ENCODE measurements around the gene ZBTB20.

Gene ZBTB20

DNA sequence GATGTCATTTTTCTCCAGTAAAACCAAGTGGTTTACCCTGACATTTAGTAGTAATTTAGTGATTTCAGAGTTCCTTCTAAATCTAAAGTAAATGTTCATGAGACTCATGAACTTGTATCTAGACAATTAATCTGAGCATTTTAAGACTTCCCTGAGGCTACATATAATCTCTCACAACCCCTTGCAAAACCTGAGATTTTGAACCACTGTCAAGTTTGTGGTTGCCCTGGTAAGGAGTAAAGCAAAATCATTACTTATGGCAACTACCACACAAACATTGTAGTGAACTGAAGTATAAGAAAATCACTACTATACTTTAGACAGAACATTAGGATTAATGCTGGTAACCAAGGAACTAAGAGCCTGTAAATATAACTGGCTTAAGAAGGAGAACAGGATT, 483.1 kb downstream of the ZBTB20 start:
- no peak for DNase-seq

DNA sequence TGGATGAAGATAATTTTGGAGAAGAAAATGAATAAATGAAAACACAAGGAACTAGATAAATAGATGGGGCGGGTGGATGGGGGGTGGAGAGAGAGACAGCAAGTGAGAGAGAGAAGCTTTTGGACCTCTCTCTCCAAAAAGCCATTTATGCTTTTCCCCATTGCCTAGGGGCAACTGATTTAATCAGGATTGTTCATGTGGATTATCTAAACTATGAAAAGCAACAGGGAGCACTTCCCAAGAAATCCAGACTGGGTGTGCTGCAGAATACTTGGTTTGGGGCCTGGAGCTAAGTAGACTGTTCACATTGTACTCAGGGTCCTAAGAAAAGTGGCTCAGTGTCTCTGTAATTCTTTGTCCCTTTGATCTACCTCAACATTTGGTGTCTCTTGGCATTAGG, 486.3 kb downstream of the ZBTB20 start:
- no peak for DNase-seq

DNA sequence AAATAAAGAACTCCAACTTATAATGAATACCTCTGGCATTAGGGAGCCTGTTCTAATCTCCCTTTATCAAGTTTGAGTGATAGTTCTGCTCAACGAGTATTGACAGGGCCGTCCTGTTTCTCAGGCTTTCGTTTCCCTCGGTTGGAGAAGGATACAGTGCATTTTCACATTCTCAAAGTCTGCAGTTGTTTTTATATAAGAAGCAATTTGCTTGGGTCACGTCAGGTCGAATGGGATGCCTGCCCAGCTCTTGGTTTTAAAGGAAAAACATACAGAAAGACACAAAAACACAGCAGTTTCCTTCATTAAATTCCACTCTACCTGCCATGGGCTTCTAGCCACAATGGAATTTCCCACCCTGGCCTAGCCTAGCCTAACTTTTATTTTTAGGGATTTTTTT, 487.0 kb downstream of the ZBTB20 start:
- DNase-seq = no peak

DNA sequence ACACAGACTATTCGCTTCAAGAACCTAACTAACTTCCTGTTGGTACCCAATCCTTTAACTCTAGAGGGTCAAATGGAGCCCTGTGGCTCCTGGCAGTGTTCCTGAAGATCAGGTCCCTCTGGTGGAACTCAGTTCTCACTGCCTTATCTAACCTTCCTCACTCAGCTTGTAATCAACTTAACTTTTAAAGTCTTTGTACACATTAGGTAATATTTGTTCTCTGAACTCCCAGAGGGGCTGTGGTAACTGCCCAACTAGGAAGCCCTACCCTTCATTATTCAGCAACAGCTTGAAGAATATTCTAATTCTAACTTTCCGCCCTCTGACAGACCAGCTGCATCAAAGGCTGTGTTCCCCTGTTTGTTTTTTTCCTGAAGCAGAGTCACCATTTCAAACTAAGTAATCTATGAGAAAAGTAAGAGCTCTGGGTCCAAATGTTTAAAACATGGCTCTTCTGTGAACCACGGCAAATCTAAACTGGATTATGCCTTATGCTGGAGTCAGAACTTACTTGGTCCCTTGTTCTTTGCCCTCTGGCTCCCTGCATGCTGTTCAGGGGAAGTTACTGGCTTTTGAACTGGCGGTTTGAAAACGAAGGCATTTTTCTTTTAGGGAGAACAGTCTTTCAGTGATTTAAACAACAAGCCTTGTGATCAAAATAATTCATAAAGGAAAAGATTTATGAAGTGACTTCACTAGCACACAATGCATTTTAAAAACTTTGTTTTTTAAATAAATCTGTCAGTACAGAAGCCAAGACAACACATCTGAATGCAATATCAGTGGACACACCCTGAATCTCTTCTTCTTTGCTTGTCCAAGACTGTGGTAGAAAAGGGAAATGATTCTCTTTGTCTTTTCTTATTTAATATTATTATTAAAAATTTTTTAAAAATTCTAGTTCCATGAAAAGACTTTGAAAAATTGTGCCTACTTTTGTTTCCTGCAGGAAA, 487.7 kb downstream of the ZBTB20 start:
- DNase-seq = no peak

DNA sequence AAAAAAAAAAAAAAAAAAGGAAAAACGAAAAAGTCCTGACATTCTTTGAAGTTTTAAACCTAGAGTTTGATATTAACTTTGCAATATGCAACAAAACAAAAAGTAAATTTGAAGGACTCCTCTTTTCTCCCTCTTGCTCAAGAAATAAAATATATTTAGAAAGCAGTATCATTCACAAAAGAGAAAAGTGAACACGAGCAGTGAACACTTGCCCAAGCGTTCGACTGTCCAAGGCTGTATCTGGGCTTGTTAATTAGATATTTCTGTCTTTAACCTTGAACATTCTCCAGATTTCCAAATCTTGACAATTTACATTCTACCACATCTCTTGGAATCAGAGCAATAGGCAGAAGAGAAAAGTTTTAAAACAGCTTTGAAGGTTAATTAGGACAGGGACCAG, 495.5 kb downstream of the ZBTB20 start:
- no peak for DNase-seq

DNA sequence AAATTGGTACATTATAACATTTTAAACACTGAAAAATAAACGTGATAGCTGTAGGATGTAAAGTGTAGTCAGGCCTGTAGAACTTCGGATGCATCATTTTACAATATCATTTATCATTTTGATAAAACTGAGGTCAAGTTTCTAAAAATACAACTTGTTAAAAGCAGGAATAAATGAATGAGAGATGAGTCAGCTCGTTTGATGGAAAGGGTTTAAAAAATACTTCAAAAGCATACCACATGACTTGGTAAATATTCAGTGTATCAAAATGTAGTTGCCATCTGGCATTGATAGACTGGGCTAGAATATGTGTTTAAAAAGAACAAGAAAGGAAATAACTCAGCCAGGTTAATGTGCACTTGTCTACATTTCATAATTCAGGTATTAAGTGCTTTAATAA, 496.3 kb downstream of the ZBTB20 start:
- no peak for DNase-seq

DNA sequence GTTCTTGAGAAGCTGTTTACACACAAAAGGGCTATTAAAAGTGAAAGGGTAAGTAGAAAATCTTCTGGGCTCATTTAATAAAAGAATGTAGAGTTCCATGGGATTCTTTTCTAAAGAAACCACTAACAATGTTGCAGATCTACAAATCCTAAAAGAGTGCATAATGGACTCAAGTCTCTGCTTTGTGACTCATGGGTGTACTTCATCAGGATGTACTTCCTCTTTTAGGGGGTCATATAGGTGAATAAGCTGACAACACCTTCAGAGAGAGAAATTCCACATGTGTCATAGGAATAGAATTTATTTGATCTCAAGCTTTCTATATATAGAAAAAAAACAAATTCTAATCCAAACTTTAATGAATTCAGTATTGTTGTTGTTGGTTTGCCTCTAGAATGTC, 497.8 kb downstream of the ZBTB20 start:
- DNase-seq = no peak

DNA sequence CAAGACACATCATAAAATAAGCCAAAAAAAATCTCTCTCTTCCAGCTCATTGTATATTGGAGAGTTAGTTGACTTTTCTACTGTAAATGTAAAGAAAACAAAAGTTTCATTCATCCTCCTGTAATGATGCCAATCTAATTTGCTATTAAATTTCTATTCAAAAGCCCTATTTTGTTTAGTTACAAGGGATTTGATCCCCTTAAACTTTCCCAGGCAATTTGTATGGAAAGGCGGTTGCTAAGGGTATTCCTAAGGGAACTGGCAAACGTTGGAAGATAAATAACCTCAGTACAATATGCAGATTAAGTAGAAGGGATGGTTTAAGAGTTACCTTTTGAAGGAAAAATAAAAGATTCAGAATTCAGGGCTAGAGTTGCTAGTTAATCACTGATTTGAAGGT, 500.6 kb downstream of the ZBTB20 start:
- DNase-seq = no peak

DNA sequence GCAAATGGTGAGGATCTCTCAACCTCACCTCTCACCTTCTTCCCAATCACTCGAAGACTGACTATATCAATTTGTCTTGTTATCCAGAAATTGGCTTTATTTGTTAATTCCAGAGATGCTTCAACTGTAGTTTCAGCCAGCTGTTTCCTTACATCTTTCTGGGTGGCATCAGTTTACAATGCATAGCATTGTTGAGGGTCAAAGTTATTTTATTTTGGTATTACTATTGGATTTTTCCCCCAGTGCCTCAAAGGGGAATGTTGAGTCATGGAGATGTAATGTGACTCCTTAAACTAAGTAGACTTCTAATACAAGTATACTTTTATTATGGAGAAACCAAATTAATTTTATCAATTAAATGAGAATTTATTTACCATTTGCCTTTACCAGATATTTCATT, 501.7 kb downstream of the ZBTB20 start:
- DNase-seq = no peak

DNA sequence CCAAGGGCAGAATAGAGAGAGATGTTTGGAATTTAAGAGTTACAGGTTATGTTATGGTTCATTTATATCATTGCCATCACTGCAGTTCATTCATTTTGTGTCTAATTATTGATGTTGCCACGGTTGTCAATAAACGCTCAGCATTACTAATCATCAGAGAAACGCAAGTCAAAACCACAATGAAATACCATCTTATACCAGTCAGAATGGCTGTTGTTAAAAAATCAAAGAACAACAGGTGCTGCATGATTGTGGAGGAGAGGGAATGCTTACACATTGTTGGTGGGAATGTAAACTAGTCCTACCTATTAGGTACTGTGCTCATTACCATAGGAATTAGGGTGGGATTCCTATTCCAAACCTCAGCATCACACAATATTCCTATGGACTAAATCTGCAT, 502.7 kb downstream of the ZBTB20 start:
- DNase-seq = no peak

DNA sequence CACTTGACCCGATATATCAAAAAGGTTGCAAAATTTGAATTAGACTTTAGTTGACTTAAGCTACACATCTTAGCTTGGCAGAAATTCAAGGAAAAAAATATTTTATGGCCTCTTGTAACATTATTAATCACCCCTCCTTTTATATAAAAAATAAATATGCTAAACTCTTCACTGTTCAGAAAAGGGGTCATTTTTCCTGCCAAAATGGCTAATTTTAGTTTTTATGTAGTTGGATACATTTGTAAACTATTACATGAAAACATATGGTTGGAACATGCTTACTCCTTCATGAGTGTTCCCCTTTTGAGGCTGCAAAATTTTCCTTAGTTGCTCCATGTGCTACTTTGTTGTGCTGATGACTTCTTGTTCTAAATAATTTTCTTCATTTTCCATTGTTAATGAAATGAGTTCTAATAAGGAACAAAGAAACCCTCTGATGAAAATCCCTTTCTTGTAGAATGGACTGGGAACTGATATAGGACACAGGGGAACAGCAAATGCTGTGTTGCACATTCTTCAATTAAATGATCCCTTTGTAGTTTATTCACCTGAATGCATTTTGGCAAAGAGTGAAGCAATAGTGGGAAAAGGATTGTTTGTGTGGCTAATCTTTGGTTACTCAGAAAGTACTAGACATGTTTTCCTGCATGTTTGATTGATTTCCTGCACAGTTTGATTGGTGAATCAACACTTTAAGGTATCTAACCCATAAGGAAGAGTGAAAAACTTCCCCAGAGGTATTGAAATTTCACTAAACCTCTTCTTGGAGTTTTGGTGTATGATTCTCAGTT, 503.9 kb downstream of the ZBTB20 start:
- DNase-seq = no peak

DNA sequence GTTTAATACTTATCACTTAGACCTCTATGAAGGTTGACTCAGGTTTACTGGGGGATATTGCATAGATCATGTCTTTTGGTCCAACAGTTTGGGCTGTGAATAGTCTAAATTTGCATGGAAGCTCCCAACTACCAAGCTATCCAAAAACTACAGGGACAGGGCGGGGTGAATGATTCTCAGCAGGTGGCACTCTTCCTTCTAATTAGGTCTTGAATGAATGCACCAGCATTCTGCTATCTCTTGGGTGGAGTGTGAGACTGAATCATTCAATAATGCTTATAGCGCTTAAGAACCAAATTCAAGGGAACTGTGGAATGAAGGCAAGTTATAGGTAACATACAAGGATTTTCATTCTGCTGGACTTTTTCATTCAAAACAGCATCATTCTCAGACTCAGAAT, 507.0 kb downstream of the ZBTB20 start:
- DNase-seq = no peak

DNA sequence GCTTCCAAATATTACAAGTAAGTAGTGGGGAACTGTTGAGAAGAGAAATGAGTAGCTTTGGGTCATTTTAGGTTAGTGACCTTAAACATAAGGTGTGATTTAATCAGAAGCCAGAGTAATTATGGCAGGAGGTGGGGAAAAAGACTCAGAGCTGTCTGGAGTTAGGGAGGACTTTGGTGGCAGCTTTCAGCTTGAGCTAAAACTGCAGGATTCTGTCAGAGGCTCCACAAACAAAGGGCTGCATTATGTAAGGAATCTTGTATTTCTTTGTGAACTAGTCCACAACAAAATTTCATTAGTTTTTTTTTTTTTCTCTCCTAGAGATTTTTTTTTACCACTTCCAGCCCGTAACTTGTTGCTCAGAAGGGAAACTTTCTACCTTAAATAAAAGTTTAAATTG, 507.9 kb downstream of the ZBTB20 start:
- DNase-seq = no peak

DNA sequence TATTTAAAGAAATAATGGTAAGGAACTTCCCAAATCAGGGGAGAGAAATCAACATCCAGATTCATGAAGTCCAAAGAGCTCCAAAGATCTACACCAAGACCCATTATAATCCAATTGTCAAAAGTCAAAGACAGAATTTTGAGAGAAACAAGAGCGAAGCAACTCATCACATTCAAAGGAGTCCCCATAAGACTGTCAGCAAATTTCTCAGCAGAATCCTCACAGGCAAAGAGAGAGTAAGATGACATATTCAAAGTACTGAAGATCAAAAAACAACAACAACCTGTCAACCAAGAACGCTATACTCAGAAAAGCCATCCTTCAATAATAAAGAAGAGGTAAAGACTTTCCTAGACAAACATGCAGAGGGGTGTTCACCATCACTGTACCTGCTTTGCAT, 511.2 kb downstream of the ZBTB20 start:
- no peak for DNase-seq

DNA sequence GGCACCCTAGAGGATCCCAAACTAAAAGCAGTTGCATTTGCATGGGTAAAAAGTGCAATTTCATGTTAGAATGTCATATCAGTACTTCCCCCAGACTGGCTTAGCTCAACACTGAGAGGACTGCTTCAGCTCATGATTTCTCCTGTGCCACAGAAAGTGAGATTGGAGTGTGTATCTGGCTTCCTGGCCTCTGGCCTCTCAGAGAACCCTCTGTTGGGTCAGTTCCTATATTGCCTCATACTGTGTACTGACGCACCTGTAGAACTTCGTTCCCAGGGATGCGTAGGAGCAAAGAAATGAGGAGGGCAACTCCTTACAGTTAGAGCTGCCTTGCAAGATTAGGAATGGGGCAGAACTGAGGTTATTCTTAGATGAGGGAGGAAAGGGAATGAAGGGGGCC, 512.5 kb downstream of the ZBTB20 start:
- no peak for DNase-seq

DNA sequence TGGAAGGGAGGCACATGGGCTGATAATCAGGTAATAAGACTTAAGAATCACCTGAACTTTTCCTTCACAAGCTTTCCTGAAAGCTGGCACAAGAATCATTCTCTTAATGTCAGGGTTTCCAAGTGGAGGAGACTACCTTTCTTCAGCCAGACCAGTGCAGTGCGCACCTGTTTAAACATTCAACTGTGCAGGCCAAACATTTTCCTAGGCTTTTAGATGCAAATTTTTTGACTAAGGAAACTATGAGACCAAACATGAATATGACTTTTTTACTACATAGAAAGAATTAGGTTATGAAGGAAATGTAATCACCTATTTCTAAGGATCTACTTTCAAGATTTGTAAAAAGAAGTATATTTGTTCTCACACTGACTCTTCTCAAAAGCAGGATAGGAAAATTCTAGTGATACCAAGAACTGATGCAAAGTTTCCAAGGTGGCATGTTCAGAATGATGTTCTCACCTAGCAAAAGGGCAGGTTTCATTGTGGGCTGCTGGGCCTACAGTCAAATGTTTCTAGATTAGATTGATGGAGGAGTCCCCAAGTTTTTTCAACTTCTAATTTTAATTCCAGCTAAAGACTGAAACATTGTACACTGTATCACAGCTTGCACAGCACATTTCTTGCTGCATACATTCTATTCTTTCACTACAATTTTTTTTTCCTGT, 514.2 kb downstream of the ZBTB20 start:
- no peak for DNase-seq

DNA sequence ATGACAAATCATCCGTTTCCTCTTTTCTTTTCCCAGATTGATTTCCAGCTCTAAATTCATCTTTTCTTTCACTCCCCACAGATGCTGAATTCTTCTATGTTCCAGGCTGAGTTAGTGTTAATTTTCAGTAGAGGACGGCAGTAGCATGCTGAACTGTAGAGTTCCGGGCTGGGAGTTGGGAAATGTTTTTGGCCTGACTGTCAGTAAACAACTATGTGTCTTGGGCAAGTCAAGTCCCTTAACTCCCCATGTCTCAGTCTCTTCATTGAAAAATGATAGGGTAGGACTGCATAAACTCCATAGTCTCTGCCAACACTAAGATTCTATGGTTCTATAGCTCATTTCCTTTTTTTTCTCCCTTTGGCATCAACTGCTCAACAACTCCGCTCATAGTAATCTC, 519.3 kb downstream of the ZBTB20 start:
- no peak for DNase-seq

DNA sequence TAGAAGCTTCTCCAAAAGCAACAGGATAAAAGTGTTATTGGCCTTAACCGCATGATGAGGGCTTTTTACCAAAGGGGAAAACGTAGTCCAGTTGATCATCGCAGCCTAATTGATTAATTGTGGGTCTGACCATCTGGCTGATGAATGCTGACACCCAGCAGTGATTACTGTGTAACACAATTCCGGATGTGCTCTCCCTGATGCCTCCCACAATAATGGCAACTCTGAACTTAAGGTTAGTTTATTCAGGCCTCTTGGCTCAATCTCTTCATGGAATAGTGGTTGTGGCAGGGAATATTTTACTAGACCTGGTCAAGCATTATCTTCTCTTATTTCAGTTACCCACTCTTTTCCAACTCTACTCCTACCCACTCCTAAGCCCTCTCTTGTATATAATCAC, 520.3 kb downstream of the ZBTB20 start:
- DNase-seq = no peak

DNA sequence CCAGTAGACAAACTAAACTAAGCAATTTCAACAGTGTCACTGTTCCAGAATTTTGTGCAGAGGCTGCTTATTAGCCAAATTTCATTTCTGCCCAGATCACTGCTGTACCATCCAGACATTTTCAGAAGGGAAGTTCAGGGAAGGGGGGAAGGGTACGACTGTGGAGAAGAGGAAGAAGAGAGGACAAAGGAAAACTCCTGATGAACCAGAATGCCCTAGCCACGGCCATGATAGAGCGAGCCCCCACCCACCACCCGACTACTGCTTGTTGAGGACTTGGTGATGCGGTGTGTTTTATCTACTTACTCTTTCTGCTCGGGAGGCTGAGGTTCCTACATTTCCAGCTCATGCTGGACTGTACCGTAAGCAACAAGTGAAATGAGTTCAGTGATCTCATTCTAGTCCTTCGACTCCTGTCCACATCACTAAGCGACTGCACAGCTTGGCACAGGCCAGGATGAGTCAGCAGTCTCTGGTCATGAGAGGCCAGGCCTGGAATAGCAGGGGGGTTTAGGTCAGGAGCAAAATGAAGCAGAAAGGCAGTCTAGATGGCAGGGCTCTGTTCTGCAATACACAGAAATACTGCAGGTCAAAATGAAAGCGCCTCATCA, 522.4 kb downstream of the ZBTB20 start:
- DNase-seq = no peak

DNA sequence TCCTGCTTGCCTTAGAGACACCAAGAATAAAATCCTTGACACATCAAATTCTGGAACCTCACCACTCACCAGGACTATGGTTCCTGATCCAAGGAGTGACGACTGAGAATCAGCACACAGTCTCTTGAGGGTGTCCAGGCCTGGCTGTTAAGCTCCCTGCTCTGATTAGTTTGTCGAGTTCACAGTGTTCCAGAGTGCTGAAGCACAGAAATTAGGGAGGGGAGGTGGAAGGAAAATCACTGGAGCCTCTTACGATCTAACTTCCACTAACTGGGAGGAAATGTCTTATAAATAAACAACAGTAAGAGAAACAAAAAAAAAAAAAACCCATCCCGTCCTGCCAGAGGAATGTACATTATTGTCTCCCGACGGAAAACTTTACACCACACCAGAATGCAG, 523.0 kb downstream of the ZBTB20 start:
- DNase-seq = no peak

DNA sequence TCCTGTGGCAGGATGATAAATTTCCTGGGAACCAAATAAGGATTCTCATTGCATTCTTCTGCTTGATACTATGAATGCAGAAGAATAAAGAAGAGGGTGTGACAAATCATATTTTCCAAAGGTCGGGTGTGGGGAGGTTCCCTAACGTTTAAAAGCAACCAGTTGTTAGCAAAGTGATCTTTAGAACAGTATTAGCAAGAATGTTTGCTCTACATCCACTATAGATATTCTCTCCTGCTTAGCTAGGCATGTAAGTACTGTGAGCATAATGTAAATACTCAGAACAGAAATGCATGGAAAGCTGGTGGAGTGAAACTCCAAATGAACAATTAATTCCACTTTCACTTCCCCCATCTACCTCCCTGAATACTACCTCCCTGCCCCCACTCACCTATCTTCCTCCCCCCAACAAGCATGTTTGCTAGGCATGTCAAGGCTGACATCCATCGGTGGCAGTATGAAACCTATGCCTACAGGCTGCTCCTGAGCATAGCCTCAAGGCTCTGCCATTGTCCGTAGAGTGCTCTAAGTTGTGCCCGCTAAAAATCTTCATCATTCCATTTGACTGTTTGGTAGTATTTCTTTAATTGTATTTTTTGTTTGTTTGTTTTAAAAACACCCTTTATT, 523.6 kb downstream of the ZBTB20 start:
- no peak for DNase-seq

DNA sequence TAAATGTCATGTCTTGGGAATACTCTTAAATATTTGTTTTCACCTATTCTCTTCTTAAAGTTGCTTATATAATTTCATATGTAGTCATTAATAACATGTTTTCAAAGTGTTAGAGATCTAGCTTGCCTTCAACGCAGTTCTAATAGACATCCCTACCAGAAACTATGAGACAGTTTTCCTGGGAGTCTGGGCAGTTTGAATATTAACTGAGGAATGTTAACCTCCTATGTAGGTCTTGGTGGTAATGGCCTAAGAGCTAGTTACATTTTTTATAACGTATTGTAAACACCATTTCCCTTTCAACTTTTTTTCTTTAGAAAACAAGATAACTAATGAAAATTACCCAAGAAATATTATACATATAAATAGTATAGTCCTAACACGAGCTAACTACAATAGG, 525.1 kb downstream of the ZBTB20 start:
- no peak for DNase-seq

DNA sequence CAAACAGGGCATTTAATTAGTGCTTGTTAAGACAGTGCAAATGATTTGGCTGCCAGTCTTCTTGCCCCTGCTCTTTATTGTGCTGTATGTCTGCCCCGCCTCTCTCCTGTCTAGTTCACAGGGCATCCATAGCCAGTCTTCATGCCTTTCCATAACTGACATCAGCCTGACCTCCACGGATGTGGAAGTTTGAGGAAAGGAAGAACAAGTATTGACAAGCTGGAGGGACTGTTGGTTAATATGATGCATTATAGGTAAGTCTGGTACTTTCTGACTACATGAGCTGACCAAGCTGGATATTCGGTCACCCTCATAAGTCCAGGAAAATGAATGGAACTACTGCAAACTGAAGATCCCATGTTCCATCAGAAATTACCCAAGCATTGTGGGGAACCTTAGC, 527.3 kb downstream of the ZBTB20 start:
- no peak for DNase-seq
